IMR-90 (cell line): ENCODE results near the gene SAMHD1.
"Not testable (repeated sequence)": the region's sequence is repeated elsewhere in the genome, so short reads cannot be mapped to it uniquely, and the experiment has no call there.

Source experiments
- MAFK ChIP-seq: IDR thresholded peaks from 2 replicates; pipeline ENCODE4 v1.6.1; 2012; ENCODE audit warnings: low read depth, low read length, improper control_type of control experiment
- MXI1 ChIP-seq: IDR thresholded peaks from 2 replicates; pipeline ENCODE4 v1.6.1; 2012; ENCODE audit warnings: low read depth, mild to moderate bottlenecking, low read length, moderate library complexity, borderline replicate concordance
- NFE2L2 ChIP-seq: fragments of 150-350 bp; IDR thresholded peaks from 2 replicates; pipeline ENCODE4 v1.6.1; 2016; ENCODE audit warnings: low read depth, mild to moderate bottlenecking, low read length
- POLR2A ChIP-seq: IDR thresholded peaks from 2 replicates; pipeline ENCODE4 v1.6.1; 2012; ENCODE audit warnings: mild to moderate bottlenecking, low read depth, low read length
- RAD21 ChIP-seq: IDR thresholded peaks from 2 replicates; pipeline ENCODE4 v1.6.1; 2012; ENCODE audit warnings: low read length, improper control_type of control experiment
- RCOR1 ChIP-seq: IDR thresholded peaks from 2 replicates; pipeline ENCODE4 v1.6.1; 2012; ENCODE audit warnings: mild to moderate bottlenecking, low read length, improper control_type of control experiment; ENCODE audit not compliant: insufficient replicate concordance
- RFX5 ChIP-seq: IDR thresholded peaks from 2 replicates; pipeline ENCODE4 v1.8.0; 2012; ENCODE audit warnings: low read depth, mild to moderate bottlenecking, low read length, moderate library complexity
- TF ChIP-seq, protein P1 (sequence below): conservative IDR thresholded peaks from 2 replicates; pipeline ENCODE4 v1.5.1; 2012; ENCODE audit warnings: mild to moderate bottlenecking, low read depth, low read length, improper control_type of control experiment

- TF ChIP-seq, protein P1, sequence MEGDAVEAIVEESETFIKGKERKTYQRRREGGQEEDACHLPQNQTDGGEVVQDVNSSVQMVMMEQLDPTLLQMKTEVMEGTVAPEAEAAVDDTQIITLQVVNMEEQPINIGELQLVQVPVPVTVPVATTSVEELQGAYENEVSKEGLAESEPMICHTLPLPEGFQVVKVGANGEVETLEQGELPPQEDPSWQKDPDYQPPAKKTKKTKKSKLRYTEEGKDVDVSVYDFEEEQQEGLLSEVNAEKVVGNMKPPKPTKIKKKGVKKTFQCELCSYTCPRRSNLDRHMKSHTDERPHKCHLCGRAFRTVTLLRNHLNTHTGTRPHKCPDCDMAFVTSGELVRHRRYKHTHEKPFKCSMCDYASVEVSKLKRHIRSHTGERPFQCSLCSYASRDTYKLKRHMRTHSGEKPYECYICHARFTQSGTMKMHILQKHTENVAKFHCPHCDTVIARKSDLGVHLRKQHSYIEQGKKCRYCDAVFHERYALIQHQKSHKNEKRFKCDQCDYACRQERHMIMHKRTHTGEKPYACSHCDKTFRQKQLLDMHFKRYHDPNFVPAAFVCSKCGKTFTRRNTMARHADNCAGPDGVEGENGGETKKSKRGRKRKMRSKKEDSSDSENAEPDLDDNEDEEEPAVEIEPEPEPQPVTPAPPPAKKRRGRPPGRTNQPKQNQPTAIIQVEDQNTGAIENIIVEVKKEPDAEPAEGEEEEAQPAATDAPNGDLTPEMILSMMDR, result not testable (repeated sequence)
- not testable (repeated sequence) for TF ChIP-seq MXI1, RCOR1, MAFK, POLR2A, NFE2L2, RAD21, RFX5
Observed at GRCh38 chr20:36933571-36933970, 17.9 kb downstream of the SAMHD1 start.
